Thyroid gland (tissue), 4 donors: Measurements from ENCODE around the gene STOM. TPM values are rescaled to one million over a fixed set of nuclear protein-coding genes. Genes with fewer than 3 reads are reported as not detected.
A peak's percentile ranks its signal among the peaks of the same experiment; 100 is the strongest.

Source experiments
- DNase-seq, 2 donors: peaks; one replicate each; pipeline ENCODE4 v3.0.0-alpha.2; 2019
- H3K27ac ChIP-seq, 3 donors: fragments of 200-600 bp; sonication (generic); 1 replicate in 2 of 3; 2 replicates in 1 of 3; pipeline ENCODE4 v1.5.1; 2016 to 2019; ENCODE audit warnings: mild to moderate bottlenecking in 1 of 3, moderate library complexity in 1 of 3
- H3K27me3 ChIP-seq: fragments of 200-600 bp; sonication (generic); one replicate; pipeline ENCODE4 v1.5.1; 2019
- H3K36me3 ChIP-seq, 2 donors: fragments of 200-600 bp; sonication (generic); one replicate each; pipeline ENCODE4 v1.5.1; 2016 to 2019
- H3K4me1 ChIP-seq, 2 donors: fragments of 200-600 bp; sonication (generic); one replicate each; pipeline ENCODE4 v1.5.1; 2017 to 2019
- H3K4me3 ChIP-seq, 3 donors: fragments of 200-600 bp; sonication (generic); replicated peaks in 1 of 3; 1 replicate in 2 of 3; 2 replicates in 1 of 3; pipeline ENCODE4 v1.5.1; 2016; ENCODE audit warnings: mild to moderate bottlenecking in 1 of 3
- H3K9me3 ChIP-seq: fragments of 200-600 bp; sonication (generic); one replicate; pipeline ENCODE4 v1.5.1; 2017
- CTCF ChIP-seq, 6 experiments: fragments of 200-600 bp in 3 of 6; fragments of 450-650 bp in 3 of 6; sonication (generic) in 3 of 6; IDR thresholded peaks; one replicate each; pipeline ENCODE4 v1.5.1; 2016 to 2019; ENCODE audit warnings: antibody characterized with exemption in 6 of 6, mild to moderate bottlenecking in 2 of 6, inconsistent platforms in 1 of 6, moderate library complexity in 1 of 6
- POLR2A ChIP-seq, 2 donors: fragments of 450-650 bp; IDR thresholded peaks; one replicate each; pipeline ENCODE4 v1.6.1; 2017; ENCODE audit warnings: antibody characterized with exemption in 2 of 2, mild to moderate bottlenecking in 2 of 2, moderate library complexity in 1 of 2
- WGBS, 2 donors: methylation state at CpG; one replicate each; pipeline ENCODE4 v1.1.5; 2017; 5-methylcytosine and 5-hydroxymethylcytosine counted together
- intact Hi-C: fragments of 100-400 bp; cut with DNase I; formaldehyde crosslinking; loops from one replicate; pipeline ENCODE4 v1.15.1; 2023
- total RNA-seq, 4 donors: library from RNA; depleted of rRNA; stranded (reverse); fragments of >200 nt; gene quantifications; one replicate each; pipeline ENCODE4 v1.2.3, GENCODE V29; 2016

STOM gene
- total RNA-seq, 4 donors from 2014 or later = 104 to 275 (median 142) TPM

GRCh38 chr9:121316378-121316777 lies 53.7 kb downstream of the STOM start:
- Histone ChIP-seq H3K27ac (peak overlapping the region in 1 of 3 donors; percentile 91), H3K36me3 (peaks cover 47 to 69% of the 10 kb centered on the region in 2 donors), H3K4me3 (no peak overlapping the region), H3K9me3 (no peaks in the 10 kb centered on the region), H3K27me3 (no peaks in the 10 kb centered on the region), H3K4me1 (peaks cover 18 to 40% of the 10 kb centered on the region in 2 donors)
- intact Hi-C loops = loop anchor here (5.0 kb wide), 2 partner anchors 81 to 104 kb away; no protein-coding TSS in a partner anchor
- TF ChIP-seq CTCF (IDR thresholded peaks at IDR 0.05) = no peak
- TF ChIP-seq POLR2A (IDR thresholded peaks at IDR 0.05) = no peak
- no peak for DNase-seq
- 90 to 96% methylated on average over 6 of the region's 6 CpGs for WGBS, 2 donors

- peaks cover 6 to 14% of the 10 kb centered on the region in 2 donors for H3K4me1 ChIP-seq
- no peak for DNase-seq
- intact Hi-C loops = no loop called here
Observed at GRCh38 chr9:121313458-121314152, 56.4 kb downstream of the STOM start.

GRCh38 chr9:121312169-121312568 lies 57.9 kb downstream of the STOM start:
- no peak overlapping the region for H3K27ac ChIP-seq
- 91 to 95% methylated on average over 17 of the region's 17 CpGs for WGBS, 2 donors
- DNase-seq = no peak
- H3K9me3 ChIP-seq = no peaks in the 10 kb centered on the region
- H3K27me3 ChIP-seq = no peaks in the 10 kb centered on the region
- no peak overlapping the region for H3K4me3 ChIP-seq
- peaks cover 45 to 62% of the 10 kb centered on the region in 2 donors for H3K36me3 ChIP-seq
- peaks cover 0 to 7% of the 10 kb centered on the region in 2 donors for H3K4me1 ChIP-seq
- no peak for TF ChIP-seq POLR2A (IDR thresholded peaks at IDR 0.05)
- TF ChIP-seq CTCF (IDR thresholded peaks at IDR 0.05) = no peak
- intact Hi-C loops = no loop called here

More at GRCh38 chr9:121313458-121314152, 56.4 kb downstream of the STOM start:
- Histone ChIP-seq H3K9me3 (no peaks in the 10 kb centered on the region), H3K36me3 (peaks cover 46 to 67% of the 10 kb centered on the region in 2 donors), H3K4me3 (no peak overlapping the region), H3K27ac (peak overlapping the region in 1 of 3 donors; percentile 32), H3K27me3 (no peaks in the 10 kb centered on the region)
- TF ChIP-seq POLR2A (IDR thresholded peaks at IDR 0.05) (no peak), CTCF (IDR thresholded peaks at IDR 0.05) (no peak)
- WGBS, 2 donors = 98 to 100% methylated on average over 10 of the region's 10 CpGs

- WGBS, 2 donors = 80 to 86% methylated on average over 8 to 9 of the region's 9 CpGs
- H3K9me3 ChIP-seq = no peaks in the 10 kb centered on the region
- no peak overlapping the region for H3K4me3 ChIP-seq
- no peak for DNase-seq
- H3K36me3 ChIP-seq = peaks cover 38 to 59% of the 10 kb centered on the region in 2 donors
- peaks cover 0 to 5% of the 10 kb centered on the region in 2 donors for H3K4me1 ChIP-seq
- intact Hi-C loops = no loop called here
- no peaks in the 10 kb centered on the region for H3K27me3 ChIP-seq
- TF ChIP-seq CTCF (IDR thresholded peaks at IDR 0.05) (no peak), POLR2A (IDR thresholded peaks at IDR 0.05) (no peak)
- H3K27ac ChIP-seq = no peak overlapping the region
Observed at GRCh38 chr9:121310571-121310970, 59.5 kb downstream of the STOM start.

- no peak for DNase-seq
- Histone ChIP-seq H3K9me3 (no peaks in the 10 kb centered on the region), H3K4me3 (no peak overlapping the region), H3K27ac (peak overlapping the region in 1 of 3 donors; percentile 24), H3K36me3 (peaks cover 44 to 60% of the 10 kb centered on the region in 2 donors), H3K27me3 (no peaks in the 10 kb centered on the region), H3K4me1 (peaks cover 0 to 8% of the 10 kb centered on the region in 2 donors)
- intact Hi-C loops = no loop called here
- WGBS, 2 donors = 85 to 95% methylated on average over 7 of the region's 7 CpGs
- TF ChIP-seq POLR2A (IDR thresholded peaks at IDR 0.05) (no peak), CTCF (IDR thresholded peaks at IDR 0.05) (no peak)
Observed at GRCh38 chr9:121309833-121310425, 60.1 kb downstream of the STOM start.
